CD14-positive monocyte (primary cell): ENCODE data around the gene DPYD. TPM values are rescaled to one million over a fixed set of nuclear protein-coding genes. Genes with fewer than 3 reads are reported as not detected.

Experiments
- DNase-seq, 3 donors: peaks; one replicate each; pipeline ENCODE4 v3.0.0-alpha.2; 2011 to 2022
- H2AFZ ChIP-seq: 2 replicates; pipeline ENCODE4 v1.6.0; 2012; ENCODE audit warnings: mild to moderate bottlenecking, low read depth, low read length, inconsistent platforms; ENCODE audit not compliant: insufficient read depth, poor library complexity, severe bottlenecking
- H3K27ac ChIP-seq, 2 donors: 1 replicate in 1 of 2; 2 replicates in 1 of 2; pipeline ENCODE4 v1.5.1; 2012 to 2013; ENCODE audit warnings: low read length in 2 of 2, control low read depth in 1 of 2, inconsistent platforms in 1 of 2, low read depth in 1 of 2, mild to moderate bottlenecking in 1 of 2
- H3K27me3 ChIP-seq, 2 donors: one replicate each; pipeline versions ENCODE4 v1.6.0 to v1.6.1; 2011 to 2013; ENCODE audit warnings: low read length in 2 of 2; ENCODE audit not compliant: control insufficient read depth in 2 of 2, insufficient read depth in 2 of 2
- H3K36me3 ChIP-seq, 2 donors: replicated peaks in 1 of 2; 1 replicate in 1 of 2; 2 replicates in 1 of 2; pipeline versions ENCODE4 v1.5.1 to v1.6.1; 2012 to 2013; ENCODE audit warnings: low read length in 2 of 2, control low read depth in 1 of 2, inconsistent platforms in 1 of 2, mild to moderate bottlenecking in 1 of 2; ENCODE audit not compliant: insufficient read depth in 2 of 2, control insufficient read depth in 1 of 2
- H3K4me1 ChIP-seq, 2 donors: 1 replicate in 1 of 2; 2 replicates in 1 of 2; pipeline versions ENCODE4 v1.5.1 to v1.6.1; 2012 to 2013; ENCODE audit warnings: low read length in 2 of 2, control low read depth in 1 of 2, inconsistent platforms in 1 of 2, mild to moderate bottlenecking in 1 of 2, moderate library complexity in 1 of 2; ENCODE audit not compliant: insufficient read depth in 2 of 2, control insufficient read depth in 1 of 2
- H3K4me2 ChIP-seq: replicated peaks from 2 replicates; pipeline ENCODE3; 2012; ENCODE audit warnings: low read length, moderate library complexity, mild to moderate bottlenecking; ENCODE audit not compliant: poor library complexity, severe bottlenecking; ENCODE audit errors: extremely low read depth
- H3K4me3 ChIP-seq, 3 experiments: fragments of 200-600 bp in 1 of 3; sonication (generic) in 1 of 3; replicated peaks in 1 of 3; 1 replicate in 2 of 3; 2 replicates in 1 of 3; pipeline ENCODE4 v1.5.1; 2011 to 2013; ENCODE audit warnings: low read length in 3 of 3, mild to moderate bottlenecking in 3 of 3, control low read depth in 2 of 3, low read depth in 2 of 3, inconsistent platforms in 1 of 3, moderate library complexity in 1 of 3
- H3K79me2 ChIP-seq: 2 replicates; pipeline ENCODE4 v1.6.0; 2012; ENCODE audit warnings: mild to moderate bottlenecking, control low read depth, inconsistent platforms, low read length, moderate library complexity; ENCODE audit not compliant: insufficient read depth
- H3K9ac ChIP-seq: 2 replicates; pipeline ENCODE4 v1.6.0; 2017; ENCODE audit warnings: low read length, mild to moderate bottlenecking; ENCODE audit not compliant: insufficient read depth, poor library complexity, severe bottlenecking
- H3K9me3 ChIP-seq, 2 donors: replicated peaks in 1 of 2; 1 replicate in 1 of 2; 2 replicates in 1 of 2; pipeline versions ENCODE4 v1.5.1 to v1.6.1; 2012 to 2013; ENCODE audit warnings: low read length in 2 of 2, control low read depth in 1 of 2; ENCODE audit not compliant: control insufficient read depth in 1 of 2, insufficient read depth in 1 of 2
- H4K20me1 ChIP-seq: 2 replicates; pipeline ENCODE4 v1.6.0; 2012; ENCODE audit warnings: mild to moderate bottlenecking, low read length, control low read depth, moderate library complexity; ENCODE audit not compliant: insufficient read depth
- H3K27ac Mint-ChIP-seq, 7 donors: one replicate each; pipeline ENCODE4 v1.8.0; 2020; ENCODE audit warnings: mild to moderate bottlenecking in 7 of 7, mixed read lengths in 7 of 7, moderate library complexity in 6 of 7, inconsistent platforms in 2 of 7
- H3K27me3 Mint-ChIP-seq, 3 donors: one replicate each; pipeline ENCODE4 v1.8.0; 2021 to 2022; ENCODE audit warnings: low read depth in 3 of 3, mild to moderate bottlenecking in 3 of 3, mixed read lengths in 3 of 3, moderate library complexity in 3 of 3, inconsistent platforms in 1 of 3
- H3K36me3 Mint-ChIP-seq, 2 donors: one replicate each; pipeline ENCODE4 v1.8.0; 2020; ENCODE audit warnings: mixed read lengths in 2 of 2, inconsistent platforms in 1 of 2, mild to moderate bottlenecking in 1 of 2
- H3K4me1 Mint-ChIP-seq: one replicate; pipeline ENCODE4 v1.8.0; 2020; ENCODE audit warnings: mild to moderate bottlenecking, mixed read lengths
- H3K4me3 Mint-ChIP-seq, 2 donors: one replicate each; pipeline ENCODE4 v1.8.0; 2020; ENCODE audit warnings: mild to moderate bottlenecking in 2 of 2, mixed read lengths in 2 of 2, moderate library complexity in 1 of 2
- H3K9me3 Mint-ChIP-seq, 7 donors: one replicate each; pipeline ENCODE4 v1.8.0; 2020 to 2022; ENCODE audit warnings: mixed read lengths in 7 of 7, mild to moderate bottlenecking in 6 of 7, moderate library complexity in 6 of 7, inconsistent platforms in 2 of 7
- CTCF ChIP-seq: fragments of 200-600 bp; IDR thresholded peaks from one replicate; pipeline ENCODE4 v1.8.0; 2022; ENCODE audit warnings: antibody characterized with exemption, mild to moderate bottlenecking
- WGBS: methylation state at CpG from one replicate; pipeline ENCODE4 v1.1.5; 2013; ENCODE audit warnings: missing lambda C conversion rate; ENCODE audit not compliant: insufficient coverage; 5-methylcytosine and 5-hydroxymethylcytosine counted together
- intact Hi-C, 2 donors: fragments of 100-400 bp; cut with micrococcal nuclease; formaldehyde crosslinking; loops; one replicate each; pipeline versions ENCODE4 v1.15.0 to v1.15.1; 2023
- polyA plus RNA-seq, 3 donors: library from polyadenylated mRNA; depleted of rRNA in 1 of 3; unstranded in 2 of 3; stranded (reverse) in 1 of 3; fragments of 300-500 nt in 2 of 3; fragments of >200 nt in 1 of 3; fragmentation: Illumina TruSeq in 2 of 3; gene quantifications; 1 replicate in 2 of 3; 2 replicates in 1 of 3; pipeline ENCODE4 v1.2.3, GENCODE V29; 2012 to 2021

The DPYD gene
- polyA plus RNA-seq, 3 donors: 87.6 to 171 (median 144) TPM

DNA sequence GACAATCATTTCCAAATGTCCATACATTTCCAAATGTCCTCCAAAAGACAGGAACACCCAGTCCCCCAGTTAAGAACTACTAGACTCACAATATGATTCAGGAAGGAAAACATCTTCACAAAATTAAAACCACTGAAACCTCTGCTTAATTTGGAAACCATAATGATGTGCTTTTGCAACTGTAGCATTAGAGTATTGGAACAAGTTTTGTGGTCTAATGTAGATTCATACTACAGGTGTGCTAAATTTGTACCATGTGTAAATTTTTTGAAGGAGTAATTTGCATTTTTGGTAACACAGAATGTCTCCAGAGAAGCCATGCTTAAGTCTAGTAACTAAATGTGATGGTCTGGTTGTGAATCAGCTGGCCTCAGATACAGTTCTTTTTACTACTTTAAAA, 129.6 kb downstream of the DPYD start:
- H4K20me1 ChIP-seq: peaks cover 99% of the 10 kb centered on the region
- Mint-ChIP-seq H3K4me3 (no peak overlapping the region), H3K27ac (peak overlapping the region in 1 of 7 donors; percentile 10), H3K9me3 (no peaks in the 10 kb centered on the region), H3K4me1 (peaks cover 15% of the 10 kb centered on the region), H3K36me3 (peaks cover 14 to 23% of the 10 kb centered on the region in 2 donors), H3K27me3 (no peaks in the 10 kb centered on the region)
- H3K27me3 ChIP-seq: no peaks in the 10 kb centered on the region
- H3K79me2 ChIP-seq: peaks cover 56% of the 10 kb centered on the region
- H3K4me3 ChIP-seq: no peak overlapping the region
- no peaks in the 10 kb centered on the region for H3K9me3 ChIP-seq
- intact Hi-C loops: no loop called here
- H3K4me1 ChIP-seq: no peaks in the 10 kb centered on the region
- DNase-seq: no peak
- H3K9ac ChIP-seq: no peak overlapping the region
- no peak overlapping the region for H3K4me2 ChIP-seq
- H3K27ac ChIP-seq: no peak overlapping the region
- TF ChIP-seq CTCF: no peak
- no peak overlapping the region for H2AFZ ChIP-seq
- H3K36me3 ChIP-seq: peaks cover 0 to 28% of the 10 kb centered on the region in 2 donors

DNA sequence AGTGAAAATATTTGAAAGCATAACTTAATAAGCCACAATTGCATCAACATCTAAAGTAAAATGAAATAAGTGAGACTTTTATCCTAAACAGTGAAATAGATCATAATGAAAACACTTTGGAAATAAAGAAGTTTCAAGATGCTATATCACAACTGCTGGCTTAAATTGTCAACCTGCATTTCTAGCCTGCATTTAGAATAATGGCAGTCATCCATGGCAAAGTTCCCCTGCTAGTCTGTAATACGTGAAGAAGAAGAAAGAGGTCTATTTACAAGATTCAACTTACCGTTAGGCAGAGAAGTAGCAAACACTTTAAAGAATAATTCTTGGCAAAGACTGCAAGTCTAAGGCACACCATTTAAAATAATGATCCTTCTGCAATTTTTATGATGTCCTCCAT, 133.6 kb downstream of the DPYD start:
- Histone ChIP-seq H3K27me3 (no peaks in the 10 kb centered on the region), H3K4me1 (no peaks in the 10 kb centered on the region), H3K9me3 (no peaks in the 10 kb centered on the region), H3K4me2 (no peak overlapping the region), H4K20me1 (peaks cover 100% of the 10 kb centered on the region), H3K36me3 (peaks cover 2 to 51% of the 10 kb centered on the region in 2 donors), H2AFZ (no peak overlapping the region), H3K4me3 (no peak overlapping the region), H3K27ac (no peak overlapping the region), H3K79me2 (peaks cover 34% of the 10 kb centered on the region), H3K9ac (no peak overlapping the region)
- Mint-ChIP-seq H3K27me3 (no peaks in the 10 kb centered on the region), H3K4me3 (no peak overlapping the region), H3K27ac (no peak overlapping the region), H3K36me3 (peaks cover 20 to 33% of the 10 kb centered on the region in 2 donors), H3K4me1 (peaks cover 15% of the 10 kb centered on the region), H3K9me3 (no peaks in the 10 kb centered on the region)
- WGBS: 100% methylated on average over 1 of the region's 2 CpGs
- no peak for DNase-seq
- TF ChIP-seq CTCF: no peak
- intact Hi-C loops: no loop called here
